Activated B cell treated with CpG ODN at 0.5 μM for 24 hours (primary cell): ENCODE data around the gene TFF3. TPM values are rescaled to one million over a fixed set of nuclear protein-coding genes. Genes with fewer than 3 reads are reported as not detected.

Experiments used
- ATAC-seq: fragments of 200-7000 bp; cut with Tn5 transposase; one replicate; pipeline ENCODE4 v1.10.0; 2021; ENCODE audit warnings: low read depth, mild to moderate bottlenecking, moderate library complexity
- CTCF ChIA-PET: fragments of 350-600 bp; sonication (Branson Sonifier 250); formaldehyde crosslinking; loops from one replicate; lab custom pipeline; 2021; ENCODE audit warnings: antibody characterized with exemption; lab: Charles Lee
- POLR2A ChIA-PET: fragments of 350-600 bp; sonication (Branson Sonifier 250); formaldehyde crosslinking; loops from one replicate; lab custom pipeline; 2021; ENCODE audit warnings: antibody characterized with exemption; lab: Charles Lee
- DNase-seq: peaks from one replicate; pipeline ENCODE4 v3.0.0; 2022
- H3K27ac Mint-ChIP-seq: one replicate; pipeline ENCODE4 v1.8.0; 2020; ENCODE audit warnings: mixed read lengths
- H3K27me3 Mint-ChIP-seq: one replicate; pipeline ENCODE4 v1.8.0; 2021; ENCODE audit warnings: mixed read lengths
- H3K36me3 Mint-ChIP-seq: one replicate; pipeline ENCODE4 v1.8.0; 2021; ENCODE audit warnings: low read depth, mixed read lengths
- H3K4me1 Mint-ChIP-seq: one replicate; pipeline ENCODE4 v1.8.0; 2021; ENCODE audit warnings: mixed read lengths
- H3K4me3 Mint-ChIP-seq: one replicate; pipeline ENCODE4 v1.8.0; 2020; ENCODE audit warnings: mild to moderate bottlenecking, mixed read lengths
- H3K9me3 Mint-ChIP-seq: one replicate; pipeline ENCODE4 v1.8.0; 2020; ENCODE audit warnings: mixed read lengths
- CTCF ChIP-seq: fragments of 200-600 bp; IDR thresholded peaks from one replicate; pipeline ENCODE4 v1.8.0; 2022; ENCODE audit warnings: antibody characterized with exemption, mild to moderate bottlenecking
- intact Hi-C: fragments of 100-400 bp; cut with micrococcal nuclease; formaldehyde crosslinking; loops from one replicate; pipeline ENCODE4 v1.15.1; 2024
- total RNA-seq: library from RNA; stranded (reverse); gene quantifications from 2 replicates; pipeline ENCODE4 v1.2.3, GENCODE V29; 2022

TFF3 gene
- total RNA-seq, 1 donor from 2014 or later: not detected

- Mint-ChIP-seq H3K27me3 (no peaks in the 10 kb centered on the region), H3K4me3 (no peak overlapping the region), H3K9me3 (no peaks in the 10 kb centered on the region), H3K36me3 (peaks cover 77% of the 10 kb centered on the region), H3K4me1 (peaks cover 2% of the 10 kb centered on the region), H3K27ac (no peak overlapping the region)
- CTCF ChIA-PET: interaction anchor here (1.1 kb wide), 1 partner anchor 11 kb away, joined by 4 read pairs; no protein-coding TSS in a partner anchor
- POLR2A ChIA-PET: no interaction called here
- intact Hi-C loops: no loop called here
- no peak for DNase-seq
- no peak for TF ChIP-seq CTCF
- ATAC-seq: no peak
These were observed 35.3 kb downstream of the TFF3 start for GRCh38 chr21:42279888-42280287.

- Mint-ChIP-seq H3K36me3 (peaks cover 78% of the 10 kb centered on the region), H3K27me3 (no peaks in the 10 kb centered on the region), H3K4me3 (no peak overlapping the region), H3K27ac (no peak overlapping the region), H3K4me1 (no peaks in the 10 kb centered on the region), H3K9me3 (no peaks in the 10 kb centered on the region)
- no peak for TF ChIP-seq CTCF
- POLR2A ChIA-PET: no interaction called here
- intact Hi-C loops: no loop called here
- ATAC-seq: no peak
- no peak for DNase-seq
- CTCF ChIA-PET: interaction anchor here (1.1 kb wide), 1 partner anchor 11 kb away, joined by 4 read pairs; no protein-coding TSS in a partner anchor
These were observed 35.8 kb downstream of the TFF3 start for GRCh38 chr21:42279341-42279871.

DNA sequence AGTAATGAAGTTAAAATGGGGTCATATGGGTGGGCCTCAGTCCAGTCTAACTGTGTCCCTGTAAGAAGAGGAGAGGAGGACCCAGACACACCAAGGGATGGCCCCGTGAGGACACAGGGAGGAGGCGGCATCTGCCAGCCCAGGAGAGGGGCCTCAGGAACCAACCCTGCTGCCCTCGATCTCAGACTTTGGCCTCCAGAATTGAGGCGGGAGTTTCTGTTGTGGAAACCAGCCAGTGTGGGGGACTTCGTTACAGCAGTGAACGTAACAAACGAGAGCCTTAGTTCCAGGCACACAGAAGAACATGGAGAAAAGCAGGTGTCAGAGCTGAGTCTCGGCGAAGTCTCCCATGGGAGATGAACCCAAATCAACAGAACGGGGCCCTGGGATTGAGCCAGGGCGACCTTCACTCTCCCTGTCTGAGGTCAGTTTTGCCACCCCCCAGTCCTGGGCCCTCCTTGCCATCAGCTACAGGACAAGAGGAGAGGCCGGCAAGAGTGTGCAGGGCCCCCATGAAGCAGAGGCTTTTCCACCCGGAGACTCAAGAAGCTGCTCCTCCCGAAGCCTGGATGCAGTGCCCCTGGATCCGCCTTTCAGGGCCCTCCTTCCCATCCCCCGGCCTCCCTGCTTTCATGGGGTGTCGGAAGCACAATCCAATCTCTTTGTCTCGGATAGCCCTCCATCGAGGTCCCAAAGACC lies 36.6 kb downstream of the TFF3 start:
- intact Hi-C loops: no loop called here
- ChIA-PET POLR2A (no interaction called here), CTCF (interaction anchor here (1.1 kb wide), 1 partner anchor 12 kb away, joined by 4 read pairs; no protein-coding TSS in a partner anchor)
- Mint-ChIP-seq H3K27me3 (no peaks in the 10 kb centered on the region), H3K27ac (no peak overlapping the region), H3K4me3 (no peak overlapping the region), H3K4me1 (no peaks in the 10 kb centered on the region), H3K36me3 (peaks cover 83% of the 10 kb centered on the region), H3K9me3 (no peaks in the 10 kb centered on the region)
- DNase-seq (no peak), ATAC-seq (no peak)
- no peak for TF ChIP-seq CTCF

DNA sequence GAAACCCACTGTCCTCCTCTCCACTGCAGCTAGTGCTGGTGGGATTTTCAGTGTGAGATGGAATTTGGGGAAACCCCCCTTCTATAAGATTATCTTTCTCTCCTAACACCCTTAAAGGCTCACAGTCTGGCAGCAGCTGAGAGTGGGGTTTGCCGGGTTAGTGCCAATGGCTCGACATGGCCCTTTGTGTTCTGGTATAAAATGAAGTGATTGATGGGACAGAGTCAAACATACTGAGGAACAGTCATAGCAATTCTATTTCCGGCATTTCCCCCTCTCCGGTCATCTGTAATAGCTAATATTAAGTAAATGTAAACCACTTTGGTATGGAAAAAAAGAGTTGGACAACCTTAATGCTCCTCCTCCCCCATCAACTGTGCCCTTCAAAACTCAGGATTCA lies 37.6 kb downstream of the TFF3 start:
- ATAC-seq: no peak
- Mint-ChIP-seq H3K27ac (no peak overlapping the region), H3K27me3 (no peaks in the 10 kb centered on the region), H3K36me3 (peaks cover 85% of the 10 kb centered on the region), H3K4me1 (no peaks in the 10 kb centered on the region), H3K4me3 (no peak overlapping the region), H3K9me3 (no peaks in the 10 kb centered on the region)
- POLR2A ChIA-PET: no interaction called here
- CTCF ChIA-PET: interaction anchor here (0.7 to 0.9 kb wide), 2 partner anchors 114 to 461 kb away, joined by 3 to 5 read pairs; no protein-coding TSS in a partner anchor
- TF ChIP-seq CTCF: no peak
- intact Hi-C loops: no loop called here
- no peak for DNase-seq

- Mint-ChIP-seq H3K27me3 (no peaks in the 10 kb centered on the region), H3K4me1 (no peaks in the 10 kb centered on the region), H3K36me3 (peaks cover 82% of the 10 kb centered on the region), H3K4me3 (no peak overlapping the region), H3K27ac (no peak overlapping the region), H3K9me3 (no peaks in the 10 kb centered on the region)
- intact Hi-C loops: no loop called here
- POLR2A ChIA-PET: no interaction called here
- DNase-seq: no peak
- CTCF ChIA-PET: interaction anchor here (0.9 kb wide), 1 partner anchor 113 kb away, joined by 3 read pairs; no protein-coding TSS in a partner anchor
- no peak for ATAC-seq
- no peak for TF ChIP-seq CTCF
These were observed 38.6 kb downstream of the TFF3 start for GRCh38 chr21:42276526-42277154.
